ENCODE results near the gene CBR3. TPM values are rescaled to one million over a fixed set of nuclear protein-coding genes. Genes with fewer than 3 reads are reported as not detected.
"Not testable (repeated sequence)": the region's sequence is repeated elsewhere in the genome, so short reads cannot be mapped to it uniquely, and the experiment has no call there.

CBR3 gene
- total RNA-seq, 1 experiment from 2014 or later, result 1.6 TPM

DNA sequence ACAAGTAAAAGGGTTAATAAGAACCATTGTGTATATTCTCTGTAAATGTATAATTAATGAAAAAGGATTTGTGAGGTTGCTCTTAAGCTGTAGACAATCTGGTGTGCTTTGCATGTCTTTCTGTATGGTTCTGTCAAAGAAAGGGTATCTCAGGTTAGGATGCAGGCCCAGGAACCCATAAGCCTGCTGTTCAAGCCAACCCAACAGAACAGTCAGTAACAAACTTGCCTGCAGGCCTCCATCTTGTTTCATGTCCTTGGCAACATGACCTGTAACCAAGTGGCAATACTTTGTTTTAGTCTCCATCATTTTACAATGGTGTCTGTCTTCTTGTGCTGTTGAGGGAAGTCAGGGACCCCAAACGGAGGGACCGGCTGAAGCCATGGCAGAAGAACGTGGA is 35.9 kb upstream of the CBR3 start:
- Histone ChIP-seq H3K27ac (ENCODE audit: low read length) (no peak overlapping the region), H3K4me1 (ENCODE audit: control insufficient read depth, insufficient read depth, low read length) (no peaks in the 10 kb centered on the region), H3K9me3 (ENCODE audit: control insufficient read depth, insufficient read depth, low read depth, low read length) (0 out of 2 replicates have a peak, but pooled peaks cover 2% of the 10 kb centered on the region), H3K36me3 (ENCODE audit: control insufficient read depth, insufficient read depth, low read length) (no peaks in the 10 kb centered on the region), H3K27me3 (ENCODE audit: control insufficient read depth, insufficient read depth, low read length) (no peaks in the 10 kb centered on the region), H3K4me3 (ENCODE audit: low read depth in 2 of 2, low read length in 2 of 2) (no peak overlapping the region)
- DNase-seq (ENCODE audit: low read depth, low spot score), result no peak
- TF ChIP-seq SIN3A (IDR thresholded peaks at IDR 0.05; ENCODE audit: borderline replicate concordance, insufficient read depth, low read depth, low read length) (no peak), POLR2AphosphoS5 (IDR thresholded peaks at IDR 0.05; ENCODE audit: low read depth, low read length) (no peak), TCF7L2 (IDR thresholded peaks at IDR 0.05; ENCODE audit: low read depth, low read length) (no peak), REST (IDR thresholded peaks at IDR 0.05; ENCODE audit: insufficient read depth in 1 of 2, low read depth in 2 of 2, low read length in 1 of 2) (no peak)
- TF ChIP-seq, protein P1, sequence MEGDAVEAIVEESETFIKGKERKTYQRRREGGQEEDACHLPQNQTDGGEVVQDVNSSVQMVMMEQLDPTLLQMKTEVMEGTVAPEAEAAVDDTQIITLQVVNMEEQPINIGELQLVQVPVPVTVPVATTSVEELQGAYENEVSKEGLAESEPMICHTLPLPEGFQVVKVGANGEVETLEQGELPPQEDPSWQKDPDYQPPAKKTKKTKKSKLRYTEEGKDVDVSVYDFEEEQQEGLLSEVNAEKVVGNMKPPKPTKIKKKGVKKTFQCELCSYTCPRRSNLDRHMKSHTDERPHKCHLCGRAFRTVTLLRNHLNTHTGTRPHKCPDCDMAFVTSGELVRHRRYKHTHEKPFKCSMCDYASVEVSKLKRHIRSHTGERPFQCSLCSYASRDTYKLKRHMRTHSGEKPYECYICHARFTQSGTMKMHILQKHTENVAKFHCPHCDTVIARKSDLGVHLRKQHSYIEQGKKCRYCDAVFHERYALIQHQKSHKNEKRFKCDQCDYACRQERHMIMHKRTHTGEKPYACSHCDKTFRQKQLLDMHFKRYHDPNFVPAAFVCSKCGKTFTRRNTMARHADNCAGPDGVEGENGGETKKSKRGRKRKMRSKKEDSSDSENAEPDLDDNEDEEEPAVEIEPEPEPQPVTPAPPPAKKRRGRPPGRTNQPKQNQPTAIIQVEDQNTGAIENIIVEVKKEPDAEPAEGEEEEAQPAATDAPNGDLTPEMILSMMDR (IDR thresholded peaks at IDR 0.05), result no peak
- BruUV-seq (replicated peaks), result no TSS peak
- POLR2A ChIA-PET, result no interaction called here
- no peak for ATAC-seq
- intact Hi-C loops (cut with micrococcal nuclease; ENCODE audit: unreplicated experiment) (no loop called here), in situ Hi-C loops (cut with HindIII; ENCODE audit: low pct_unique_long_range_greater_than_20kb, low sequenced_read_pairs) (no loop called here)
- CTCF ChIA-PET, result no interaction called here

- in situ Hi-C loops (cut with HindIII; ENCODE audit: low pct_unique_long_range_greater_than_20kb, low sequenced_read_pairs); POLR2A ChIA-PET; H3K36me3 ChIP-seq (ENCODE audit: control insufficient read depth, insufficient read depth, low read length); BruUV-seq (replicated peaks); H3K27me3 ChIP-seq (ENCODE audit: control insufficient read depth, insufficient read depth, low read length); H3K9me3 ChIP-seq (ENCODE audit: control insufficient read depth, insufficient read depth, low read depth, low read length); H3K4me1 ChIP-seq (ENCODE audit: control insufficient read depth, insufficient read depth, low read length); CTCF ChIA-PET; H3K4me3 ChIP-seq (ENCODE audit: low read depth in 2 of 2, low read length in 2 of 2); ATAC-seq; H3K27ac ChIP-seq (ENCODE audit: low read length); intact Hi-C loops (cut with micrococcal nuclease; ENCODE audit: unreplicated experiment); DNase-seq (ENCODE audit: low read depth, low spot score): not testable (repeated sequence)
Observed at GRCh38 chr21:36099695-36100211, 35.1 kb upstream of the CBR3 start.

DNA sequence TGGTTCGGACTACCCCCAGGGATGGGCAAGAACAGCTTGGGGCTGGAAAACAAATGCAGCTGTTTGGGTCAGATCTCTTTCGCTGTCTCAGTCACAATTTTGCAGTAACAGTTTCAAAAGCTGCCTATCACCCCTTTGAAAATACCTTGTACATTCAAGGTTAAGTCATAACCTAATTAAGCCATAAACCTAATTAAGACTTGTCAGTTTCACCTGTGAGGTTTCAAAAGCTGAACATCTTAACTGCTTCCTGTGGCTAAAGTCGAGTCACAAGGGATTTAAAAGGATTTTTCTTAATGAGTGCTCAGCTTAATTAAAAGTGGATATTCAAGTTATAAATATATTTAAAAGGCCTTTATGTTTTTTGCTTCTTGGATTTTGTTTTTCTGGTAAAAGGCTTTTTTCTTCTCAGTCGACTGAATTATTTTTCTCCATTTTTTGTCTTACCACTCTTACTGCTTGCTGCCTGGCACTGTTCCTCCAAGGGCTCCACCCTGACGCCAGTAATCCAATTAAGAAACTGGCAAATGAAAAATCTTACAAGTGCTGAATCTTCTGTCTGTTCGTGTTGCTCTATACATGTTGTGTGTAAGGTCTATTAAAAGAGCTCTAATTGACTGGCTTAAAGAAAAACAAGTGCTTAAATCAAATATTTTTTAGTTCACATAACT is 33.8 kb upstream of the CBR3 start:
- intact Hi-C loops (cut with micrococcal nuclease; ENCODE audit: unreplicated experiment) (no loop called here), in situ Hi-C loops (cut with HindIII; ENCODE audit: low pct_unique_long_range_greater_than_20kb, low sequenced_read_pairs) (no loop called here)
- ChIA-PET POLR2A (no interaction called here), CTCF (no interaction called here)
- ATAC-seq (no peak), DNase-seq (ENCODE audit: low read depth, low spot score) (no peak)
- H3K9me3 ChIP-seq (ENCODE audit: control insufficient read depth, insufficient read depth, low read depth, low read length), result no peaks in the 10 kb centered on the region
- TF ChIP-seq, protein P1 (IDR thresholded peaks at IDR 0.05), result no peak
- TF ChIP-seq TCF7L2 (IDR thresholded peaks at IDR 0.05; ENCODE audit: low read depth, low read length) (no peak), SIN3A (IDR thresholded peaks at IDR 0.05; ENCODE audit: borderline replicate concordance, insufficient read depth, low read depth, low read length) (no peak), REST (IDR thresholded peaks at IDR 0.05; ENCODE audit: insufficient read depth in 1 of 2, low read depth in 2 of 2, low read length in 1 of 2) (no peak), POLR2AphosphoS5 (IDR thresholded peaks at IDR 0.05; ENCODE audit: low read depth, low read length) (no peak)
- no peak overlapping the region for H3K27ac ChIP-seq (ENCODE audit: low read length)
- H3K27me3 ChIP-seq (ENCODE audit: control insufficient read depth, insufficient read depth, low read length), result no peaks in the 10 kb centered on the region
- no peaks in the 10 kb centered on the region for H3K36me3 ChIP-seq (ENCODE audit: control insufficient read depth, insufficient read depth, low read length)
- no peak overlapping the region for H3K4me3 ChIP-seq (ENCODE audit: low read depth in 2 of 2, low read length in 2 of 2)
- no TSS peak for BruUV-seq (replicated peaks)
- no peaks in the 10 kb centered on the region for H3K4me1 ChIP-seq (ENCODE audit: control insufficient read depth, insufficient read depth, low read length)
